Epithelial cell of esophagus (primary cell): Measurements from ENCODE around the gene IL20.

Source experiments
- DNase-seq: peaks from one replicate; pipeline ENCODE4 v3.0.0; 2010; ENCODE audit warnings: low read depth
- H3K4me3 ChIP-seq: 2 replicates; pipeline ENCODE4 v1.5.1; 2011; ENCODE audit warnings: mild to moderate bottlenecking, low read length, control low read depth
- TF ChIP-seq, protein P1 (sequence below): IDR thresholded peaks from 2 replicates; pipeline ENCODE4 v1.5.1; 2011; ENCODE audit warnings: low read depth, mild to moderate bottlenecking, low read length, control low read depth, inconsistent platforms; ENCODE audit not compliant: insufficient read depth; ENCODE audit errors: missing control alignments

The IL20 gene

DNA sequence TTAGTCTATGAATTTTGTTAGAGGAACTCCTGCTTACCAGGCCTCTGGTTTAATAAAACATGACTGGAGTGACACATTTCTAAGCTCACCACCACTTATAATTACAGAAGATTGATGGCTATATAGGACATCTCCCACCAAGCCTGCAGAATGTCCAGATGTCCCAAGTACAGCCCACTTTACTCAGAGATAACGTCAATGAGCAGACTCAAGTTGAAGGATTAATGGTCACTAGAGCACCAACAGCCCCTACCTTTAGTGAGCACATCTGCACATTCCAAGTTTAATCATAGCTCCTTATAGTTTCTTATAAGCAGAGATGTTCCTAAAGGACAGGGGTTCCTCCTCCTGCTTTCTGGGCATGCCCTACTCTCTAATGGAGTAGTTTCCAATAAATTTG is 37.4 kb upstream of the IL20 start:
- DNase-seq: no peak
- TF ChIP-seq, protein P1, sequence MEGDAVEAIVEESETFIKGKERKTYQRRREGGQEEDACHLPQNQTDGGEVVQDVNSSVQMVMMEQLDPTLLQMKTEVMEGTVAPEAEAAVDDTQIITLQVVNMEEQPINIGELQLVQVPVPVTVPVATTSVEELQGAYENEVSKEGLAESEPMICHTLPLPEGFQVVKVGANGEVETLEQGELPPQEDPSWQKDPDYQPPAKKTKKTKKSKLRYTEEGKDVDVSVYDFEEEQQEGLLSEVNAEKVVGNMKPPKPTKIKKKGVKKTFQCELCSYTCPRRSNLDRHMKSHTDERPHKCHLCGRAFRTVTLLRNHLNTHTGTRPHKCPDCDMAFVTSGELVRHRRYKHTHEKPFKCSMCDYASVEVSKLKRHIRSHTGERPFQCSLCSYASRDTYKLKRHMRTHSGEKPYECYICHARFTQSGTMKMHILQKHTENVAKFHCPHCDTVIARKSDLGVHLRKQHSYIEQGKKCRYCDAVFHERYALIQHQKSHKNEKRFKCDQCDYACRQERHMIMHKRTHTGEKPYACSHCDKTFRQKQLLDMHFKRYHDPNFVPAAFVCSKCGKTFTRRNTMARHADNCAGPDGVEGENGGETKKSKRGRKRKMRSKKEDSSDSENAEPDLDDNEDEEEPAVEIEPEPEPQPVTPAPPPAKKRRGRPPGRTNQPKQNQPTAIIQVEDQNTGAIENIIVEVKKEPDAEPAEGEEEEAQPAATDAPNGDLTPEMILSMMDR: no peak
- H3K4me3 ChIP-seq: no peak overlapping the region

DNA sequence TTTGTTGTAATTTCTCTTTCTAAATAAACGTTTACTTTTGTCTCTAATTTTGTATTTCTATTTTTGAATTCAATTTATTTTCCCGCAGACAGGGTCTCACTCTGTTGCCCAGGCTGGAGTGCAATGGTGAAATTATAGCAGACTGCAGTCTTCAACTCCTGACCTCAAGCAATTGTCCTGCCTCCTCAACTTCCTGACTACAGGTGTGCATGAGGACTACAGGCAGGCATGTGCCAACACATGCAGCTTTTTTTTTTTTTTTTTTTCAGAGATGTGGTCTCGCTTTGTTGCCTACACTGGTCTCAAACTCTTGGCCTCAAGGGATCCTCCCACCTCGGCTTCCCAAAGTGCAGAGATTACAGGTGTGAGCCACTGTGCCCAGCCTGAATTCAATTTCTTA is 36.7 kb upstream of the IL20 start:
- peak; percentile 20 for DNase-seq
- TF ChIP-seq, protein P1: peak; percentile 40

DNA sequence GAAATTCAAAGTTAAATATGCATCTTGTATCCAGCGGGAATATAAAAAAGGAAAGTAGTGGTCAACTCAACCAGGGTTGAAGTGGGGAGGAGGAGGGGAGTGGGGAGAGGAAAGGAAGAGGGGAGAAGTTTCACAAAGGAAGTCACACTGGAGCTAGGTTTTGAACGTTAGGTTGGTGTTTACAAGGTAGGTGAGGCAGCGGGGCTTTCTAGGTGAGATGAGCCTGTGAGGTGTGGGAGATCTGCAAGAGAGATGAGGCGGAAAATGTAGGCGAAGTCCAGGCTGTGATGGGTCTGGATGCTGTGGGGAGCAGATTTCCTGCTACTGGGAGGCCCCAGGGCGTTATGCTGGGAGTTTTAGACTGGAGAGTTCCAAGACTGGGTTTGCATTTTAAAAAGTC is 36.1 kb upstream of the IL20 start:
- no peak overlapping the region for H3K4me3 ChIP-seq
- DNase-seq: no peak
- TF ChIP-seq, protein P1: no peak

More for the DNA sequence above, 36.7 kb upstream of the IL20 start:
- H3K4me3 ChIP-seq: no peak overlapping the region

DNA sequence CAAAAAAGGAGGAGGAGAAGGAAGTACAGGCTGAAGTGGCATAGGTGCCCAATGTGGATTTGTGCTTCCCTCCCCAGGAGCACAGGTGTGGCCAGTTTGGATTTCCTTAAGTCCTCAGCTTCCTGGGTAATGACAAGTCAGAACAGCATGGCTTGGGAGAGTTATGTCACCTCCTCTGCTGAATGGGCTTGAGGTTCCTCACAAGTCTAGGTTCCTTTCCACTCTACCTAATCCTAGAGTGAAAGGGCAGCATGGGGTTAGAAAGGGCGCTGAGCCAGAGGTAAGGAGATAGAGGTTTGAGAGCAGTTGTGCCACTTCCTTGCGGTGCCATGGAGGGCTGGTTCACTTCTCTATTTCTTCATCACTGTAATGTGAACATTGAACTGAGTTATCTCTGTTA is 35.5 kb upstream of the IL20 start:
- no peak overlapping the region for H3K4me3 ChIP-seq
- TF ChIP-seq, protein P1: no peak
- DNase-seq: peak; percentile 46

DNA sequence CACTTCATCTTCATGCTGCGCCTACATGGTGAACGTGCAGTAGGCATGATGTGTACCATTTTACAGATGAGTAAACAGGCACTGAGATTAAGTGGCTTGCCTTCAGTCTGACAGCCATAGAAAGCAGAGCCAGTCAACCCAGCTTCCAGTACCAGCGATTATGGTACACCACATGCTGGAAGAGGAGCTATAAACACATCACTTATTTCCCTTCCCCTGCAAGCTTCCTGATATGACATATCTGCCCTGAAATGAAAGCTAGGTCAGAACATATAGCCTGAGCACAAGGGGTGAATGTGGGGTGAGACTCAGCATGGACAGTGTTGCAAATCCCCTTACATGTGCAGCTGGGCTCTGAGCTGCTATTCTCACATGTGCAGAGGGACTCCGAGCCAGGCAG is 33.8 kb upstream of the IL20 start:
- DNase-seq: no peak
- TF ChIP-seq, protein P1: no peak
- no peak overlapping the region for H3K4me3 ChIP-seq

DNA sequence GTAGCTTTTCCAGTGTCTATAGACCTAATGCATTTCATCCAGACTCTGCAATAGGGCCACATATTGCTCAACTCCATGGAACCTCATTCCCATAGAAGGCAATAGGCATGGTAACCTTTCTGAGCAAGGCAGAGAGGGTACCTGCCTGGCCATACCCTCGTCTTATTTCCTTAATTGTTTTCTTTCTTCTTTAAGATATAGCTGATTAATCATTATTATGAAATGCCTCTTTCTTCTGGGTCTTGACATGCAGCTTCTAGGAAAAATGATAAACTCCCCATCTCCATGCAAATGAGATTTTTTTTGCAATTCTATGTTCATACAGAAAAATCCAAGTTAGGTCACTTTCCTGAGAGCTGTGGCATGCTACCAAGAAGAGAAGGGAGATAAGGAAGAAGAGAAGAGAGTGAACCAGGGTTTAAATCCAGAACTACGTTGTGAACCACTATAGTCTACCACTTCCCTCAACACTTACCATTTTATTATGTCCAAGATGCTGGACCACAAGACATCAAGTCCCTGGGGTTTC is 33.0 kb upstream of the IL20 start:
- TF ChIP-seq, protein P1: no peak
- DNase-seq: no peak
- H3K4me3 ChIP-seq: no peak overlapping the region

DNA sequence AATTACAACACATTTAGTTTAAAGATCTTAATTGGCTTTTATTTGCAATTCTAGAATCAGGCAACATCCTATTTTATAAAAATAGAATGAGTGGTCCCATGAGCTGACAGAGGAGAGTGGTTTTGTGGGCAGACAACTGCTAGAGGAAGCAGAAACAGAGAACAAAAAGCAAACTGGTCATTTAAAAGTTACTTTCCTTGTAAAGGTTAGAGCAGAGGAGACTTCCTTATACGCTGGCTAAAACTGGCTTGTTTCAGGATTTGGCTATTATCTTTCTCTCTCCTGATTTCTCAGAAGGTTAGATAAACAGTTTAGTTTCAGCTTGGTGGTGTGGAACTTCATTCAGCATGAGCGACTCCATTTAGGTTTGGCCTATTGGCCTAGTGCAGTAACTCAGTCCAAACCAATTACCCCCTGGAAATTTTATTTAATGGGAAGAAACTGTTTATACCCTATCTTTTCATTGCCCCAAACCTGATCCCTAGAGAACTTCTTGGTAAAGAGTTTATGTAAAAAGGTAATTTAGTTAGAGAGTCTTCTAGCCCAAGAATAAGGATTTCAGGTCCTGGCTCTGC is 32.2 kb upstream of the IL20 start:
- no peak for DNase-seq
- no peak overlapping the region for H3K4me3 ChIP-seq
- TF ChIP-seq, protein P1: no peak
